ENCODE data around the gene TRAPPC4. TPM values are rescaled to one million over a fixed set of nuclear protein-coding genes. Genes with fewer than 3 reads are reported as not detected.

The TRAPPC4 gene
- total and polyA plus RNA-seq, 12 donors, result 14.6 to 95.1 (median 37.5) TPM

GRCh38 chr11:119065369-119065768, 46.8 kb downstream of the TRAPPC4 start:
- no peak for DNase-seq
- H3K4me3 ChIP-seq, result no peak overlapping the region
- no peaks in the 10 kb centered on the region for H3K9me3 ChIP-seq
- peak in 5 of 9 donors; percentile 9 to 54 (median 17) for TF ChIP-seq CTCF (IDR thresholded peaks at IDR 0.05)
- ATAC-seq, result no peak
- 74 to 77% methylated on average over 4 of the region's 4 CpGs for WGBS, 2 donors
- H3K4me1 ChIP-seq, result peaks cover 4 to 43% (median 29%) of the 10 kb centered on the region in 9 donors
- H3K27ac ChIP-seq, result no peak overlapping the region
- no peaks in the 10 kb centered on the region for H3K27me3 ChIP-seq
- intact Hi-C loops (cut with DNase I), result loop anchor here in 1 of 10 donors (10.0 kb wide), 1 partner anchor 51 kb away; the partner anchor contains the start of genes RPS25 and TRAPPC4
- H3K36me3 ChIP-seq, result peaks cover 0 to 42% (median 4%) of the 10 kb centered on the region in 9 donors

DNA sequence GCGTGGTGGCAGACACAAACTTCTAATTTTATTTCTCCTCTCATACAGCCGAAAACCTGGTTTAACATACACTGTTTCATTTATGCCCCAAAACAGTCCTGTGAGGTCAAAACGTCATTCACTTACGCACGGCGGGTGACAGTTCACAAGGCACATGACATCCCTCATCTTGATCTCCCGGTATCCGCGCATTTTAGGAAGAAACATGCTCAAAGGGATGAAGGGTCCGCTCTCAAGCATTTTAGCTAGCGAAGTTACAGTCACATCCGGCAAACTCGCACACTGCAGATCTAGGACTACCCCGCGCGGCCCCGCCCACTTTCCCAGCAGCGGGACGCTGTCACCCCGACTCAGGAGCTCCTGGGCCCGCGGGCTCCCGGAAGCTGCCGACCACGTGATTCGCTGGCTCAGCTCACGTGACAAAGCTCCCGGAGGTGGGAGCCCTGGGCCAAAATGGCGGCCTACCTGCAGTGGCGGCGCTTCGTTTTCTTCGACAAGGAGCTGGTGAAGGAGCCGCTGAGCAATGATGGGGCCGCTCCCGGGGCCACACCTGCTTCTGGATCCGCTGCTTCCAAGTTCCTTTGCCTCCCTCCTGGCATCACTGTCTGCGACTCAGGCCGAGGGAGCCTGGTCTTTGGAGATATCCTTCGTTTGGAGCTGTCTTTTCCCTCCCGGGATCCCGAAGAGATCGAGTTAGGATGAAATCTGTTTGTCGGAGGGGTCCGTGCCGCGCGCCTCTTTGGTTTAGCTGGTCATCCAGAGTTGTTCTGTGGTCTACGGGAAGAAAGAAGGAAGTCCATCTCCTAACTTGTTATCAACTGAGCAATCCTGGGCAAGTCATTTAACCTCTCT, 49.0 kb downstream of the TRAPPC4 start, which contains the start of gene VPS11:
Gene VPS11 (plus strand): TSS at position 448 of the 852 bp plus-strand sequence. CDS start 6 bp downstream, at position 454.
- ATAC-seq (peak; percentile 97 to 99 (median 99)), DNase-seq (peak; percentile 97 to 98)
- H3K27me3 ChIP-seq, result no peaks in the 10 kb centered on the region
- H3K4me1 ChIP-seq, result peaks cover 4 to 38% (median 29%) of the 10 kb centered on the region in 9 donors
- peak within 1 kb of the TSS; percentile 65 to 99 (median 87) for H3K4me3 ChIP-seq
- 0 to 1% methylated on average over 49 of the region's 49 CpGs for WGBS, 2 donors
- intact Hi-C loops (cut with DNase I), result loop anchor here in 1 of 10 donors (10.0 kb wide), 1 partner anchor 53 kb away; the partner anchor contains the start of genes RPS25 and TRAPPC4
- TF ChIP-seq CTCF (IDR thresholded peaks at IDR 0.05), result no peak
- peaks cover 0 to 48% (median 20%) of the 10 kb centered on the region in 9 donors for H3K36me3 ChIP-seq
- H3K9me3 ChIP-seq, result no peaks in the 10 kb centered on the region
- H3K27ac ChIP-seq, result peak within 1 kb of the TSS; percentile 62 to 94 (median 88)

Small RNA genes lying within 50 kb of the gene (microRNA-seq; reads per million reads assigned to microRNA genes)
- 0 to 0.51 reads per million in 2 donors for gene MIR3656

Other genes starting within 250 kb of the TRAPPC4 start
- 100 to 1,000 TPM in 9 of 10 donors, 10 to 100 TPM in 1; 89.0 to 179 (median 136) TPM for gene DDX6, start 227.6 kb upstream of the TRAPPC4 start, total RNA-seq
- gene DDX6, start 227.6 kb upstream of the TRAPPC4 start, polyA plus RNA-seq, result 10 to 100 TPM; 17.1 to 23.9 TPM
- gene CXCR5, start 134.9 kb upstream of the TRAPPC4 start, total RNA-seq, result under 1 TPM in 1 of 10 donors, not detected in 9; 0.16 TPM
- under 1 TPM; 0.22 to 0.58 TPM for gene CXCR5, start 134.9 kb upstream of the TRAPPC4 start, polyA plus RNA-seq
- 10 to 100 TPM; 29.4 to 57.7 (median 40.8) TPM for gene BCL9L, start 92.8 kb upstream of the TRAPPC4 start, total RNA-seq
- 10 to 100 TPM; 24.0 to 24.2 TPM for gene BCL9L, start 92.8 kb upstream of the TRAPPC4 start, polyA plus RNA-seq
- gene UPK2, start 62.5 kb upstream of the TRAPPC4 start, total RNA-seq, result not detected
- under 1 TPM in 1 of 2 donors, not detected in 1; 0.04 TPM for gene UPK2, start 62.5 kb upstream of the TRAPPC4 start, polyA plus RNA-seq
- not detected for gene FOXR1, start 47.0 kb upstream of the TRAPPC4 start, total RNA-seq
- gene FOXR1, start 47.0 kb upstream of the TRAPPC4 start, polyA plus RNA-seq, result not detected
- 10 to 100 TPM in 7 of 10 donors, 1 to 10 TPM in 3; 7.8 to 13.5 (median 11.3) TPM for gene CENATAC, start 20.6 kb upstream of the TRAPPC4 start, total RNA-seq
- 10 to 100 TPM in 1 of 2 donors, 1 to 10 TPM in 1; 8.2 to 85.2 TPM for gene CENATAC, start 20.6 kb upstream of the TRAPPC4 start, polyA plus RNA-seq
- 100 to 1,000 TPM; 743 to 915 (median 823) TPM for gene RPS25, start 423 bp upstream of the TRAPPC4 start, total RNA-seq
- 1,000 to 10,000 TPM; 1,404 to 1,607 TPM for gene RPS25, start 423 bp upstream of the TRAPPC4 start, polyA plus RNA-seq
- gene SLC37A4, start 12.1 kb downstream of the TRAPPC4 start, total RNA-seq, result 10 to 100 TPM in 1 of 10 donors, 1 to 10 TPM in 9; 3.8 to 12.0 (median 6.5) TPM
- 10 to 100 TPM in 1 of 2 donors, 1 to 10 TPM in 1; 7.6 to 11.1 TPM for gene SLC37A4, start 12.1 kb downstream of the TRAPPC4 start, polyA plus RNA-seq
- 10 to 100 TPM; 45.0 to 96.4 (median 64.4) TPM for gene HYOU1, start 38.4 kb downstream of the TRAPPC4 start, total RNA-seq
- 100 to 1,000 TPM in 1 of 2 donors, 10 to 100 TPM in 1; 33.0 to 179 TPM for gene HYOU1, start 38.4 kb downstream of the TRAPPC4 start, polyA plus RNA-seq
- 10 to 100 TPM; 15.7 to 23.8 (median 21.5) TPM for gene VPS11, start 49.1 kb downstream of the TRAPPC4 start, total RNA-seq
- gene VPS11, start 49.1 kb downstream of the TRAPPC4 start, polyA plus RNA-seq, result 10 to 100 TPM; 23.7 to 44.2 TPM
- 10 to 100 TPM; 14.3 to 24.9 (median 17.3) TPM for gene HMBS, start 66.1 kb downstream of the TRAPPC4 start, total RNA-seq
- 10 to 100 TPM; 33.0 to 39.7 TPM for gene HMBS, start 66.1 kb downstream of the TRAPPC4 start, polyA plus RNA-seq
- 10 to 100 TPM in 9 of 10 donors, 1 to 10 TPM in 1; 8.6 to 23.2 (median 16.5) TPM for gene DPAGT1, start 83.1 kb downstream of the TRAPPC4 start, total RNA-seq
- gene DPAGT1, start 83.1 kb downstream of the TRAPPC4 start, polyA plus RNA-seq, result 10 to 100 TPM; 15.3 to 24.3 TPM
- gene C2CD2L, start 88.6 kb downstream of the TRAPPC4 start, total RNA-seq, result 10 to 100 TPM in 3 of 10 donors, 1 to 10 TPM in 7; 6.6 to 13.7 (median 8.4) TPM
- 10 to 100 TPM in 1 of 2 donors, 1 to 10 TPM in 1; 6.1 to 11.6 TPM for gene C2CD2L, start 88.6 kb downstream of the TRAPPC4 start, polyA plus RNA-seq
- gene HINFP, start 102.8 kb downstream of the TRAPPC4 start, total RNA-seq, result 10 to 100 TPM in 8 of 10 donors, 1 to 10 TPM in 2; 8.9 to 15.8 (median 11.5) TPM
- gene HINFP, start 102.8 kb downstream of the TRAPPC4 start, polyA plus RNA-seq, result 10 to 100 TPM in 1 of 2 donors, 1 to 10 TPM in 1; 8.6 to 18.1 TPM
- 1 to 10 TPM in 7 of 10 donors, under 1 TPM in 3; 0.40 to 1.6 (median 1.2) TPM for gene ABCG4, start 130.3 kb downstream of the TRAPPC4 start, total RNA-seq
- gene ABCG4, start 130.3 kb downstream of the TRAPPC4 start, polyA plus RNA-seq, result 1 to 10 TPM in 1 of 2 donors, under 1 TPM in 1; 0.17 to 1.1 TPM
- gene NLRX1, start 150.0 kb downstream of the TRAPPC4 start, total RNA-seq, result 10 to 100 TPM; 24.3 to 39.3 (median 33.6) TPM
- 10 to 100 TPM in 1 of 2 donors, 1 to 10 TPM in 1; 7.9 to 11.1 TPM for gene NLRX1, start 150.0 kb downstream of the TRAPPC4 start, polyA plus RNA-seq
- gene NHERF4, start 166.7 kb downstream of the TRAPPC4 start, total RNA-seq, result under 1 TPM in 1 of 10 donors, not detected in 9; 0.32 TPM
- gene NHERF4, start 166.7 kb downstream of the TRAPPC4 start, polyA plus RNA-seq, result not detected
- 10 to 100 TPM in 2 of 10 donors, 1 to 10 TPM in 8; 7.3 to 15.6 (median 8.5) TPM for gene CBL, start 187.6 kb downstream of the TRAPPC4 start, total RNA-seq
- gene CBL, start 187.6 kb downstream of the TRAPPC4 start, polyA plus RNA-seq, result 1 to 10 TPM; 2.7 to 8.0 TPM

Data from heart right ventricle (tissue), 16 donors.